Type B pancreatic cell (in vitro differentiated cells): ENCODE measurements around the gene DDC. TPM values are rescaled to one million over a fixed set of nuclear protein-coding genes. Genes with fewer than 3 reads are reported as not detected.
A peak's percentile ranks its signal among the peaks of the same experiment; 100 is the strongest.

Experiments used
- DNase-seq: peaks from one replicate; pipeline ENCODE4 v3.0.0; 2021; ENCODE audit warnings: mixed read lengths; ENCODE audit not compliant: unreplicated experiment; ENCODE audit errors: extremely low spot score
- H3K27ac Mint-ChIP-seq: 2 replicates; pipeline ENCODE4 v1.8.0; 2021; ENCODE audit warnings: mild to moderate bottlenecking, mixed read lengths
- H3K27me3 Mint-ChIP-seq: 2 replicates; pipeline ENCODE4 v1.8.0; 2021; ENCODE audit warnings: mixed read lengths
- H3K36me3 Mint-ChIP-seq: 2 replicates; pipeline ENCODE4 v1.8.0; 2021; ENCODE audit warnings: mixed read lengths
- H3K4me1 Mint-ChIP-seq: one replicate; pipeline ENCODE4 v1.8.0; 2021; ENCODE audit warnings: mixed read lengths; ENCODE audit not compliant: unreplicated experiment
- H3K4me3 Mint-ChIP-seq: 2 replicates; pipeline ENCODE4 v1.8.0; 2021; ENCODE audit warnings: mild to moderate bottlenecking, mixed read lengths
- H3K9me3 Mint-ChIP-seq: 2 replicates; pipeline ENCODE4 v1.8.0; 2021; ENCODE audit warnings: mixed read lengths
- CTCF ChIP-seq: fragments of 200-600 bp; sonication (generic); conservative IDR thresholded peaks from 2 replicates; pipeline ENCODE4 v1.5.0; 2021; ENCODE audit warnings: antibody characterized with exemption, mild to moderate bottlenecking
- total RNA-seq: library from RNA; stranded (reverse); gene quantifications from 2 replicates; pipeline ENCODE4 v1.2.1, GENCODE V29; 2021; ENCODE audit warnings: low replicate concordance

Gene DDC
- total RNA-seq, 1 donor from 2014 or later = 29.9 TPM

GRCh38 chr7:50591480-50592438, 26.6 kb upstream of the DDC start:
- TF ChIP-seq CTCF = no peak
- Mint-ChIP-seq H3K27me3 (no peaks in the 10 kb centered on the region), H3K36me3 (peaks cover 31% of the 10 kb centered on the region), H3K27ac (no peak overlapping the region), H3K9me3 (no peaks in the 10 kb centered on the region), H3K4me1 (no peaks in the 10 kb centered on the region), H3K4me3 (no peak overlapping the region)
- DNase-seq = peak; percentile 44

- H3K9me3 Mint-ChIP-seq = no peaks in the 10 kb centered on the region
- H3K27me3 Mint-ChIP-seq = no peaks in the 10 kb centered on the region
- H3K27ac Mint-ChIP-seq = no peak overlapping the region
- no peaks in the 10 kb centered on the region for H3K4me1 Mint-ChIP-seq
- DNase-seq = peak; percentile 25
- H3K36me3 Mint-ChIP-seq = peaks cover 31% of the 10 kb centered on the region
- TF ChIP-seq CTCF = no peak
- no peak overlapping the region for H3K4me3 Mint-ChIP-seq
Observed at GRCh38 chr7:50591098-50591479, 25.9 kb upstream of the DDC start.

GRCh38 chr7:50590535-50590934, 25.3 kb upstream of the DDC start:
- H3K27me3 Mint-ChIP-seq = no peaks in the 10 kb centered on the region
- peaks cover under 1% of the 10 kb centered on the region for H3K9me3 Mint-ChIP-seq
- peaks cover 31% of the 10 kb centered on the region for H3K36me3 Mint-ChIP-seq
- TF ChIP-seq CTCF = no peak
- H3K4me1 Mint-ChIP-seq = no peaks in the 10 kb centered on the region
- no peak overlapping the region for H3K27ac Mint-ChIP-seq
- no peak overlapping the region for H3K4me3 Mint-ChIP-seq
- peak; percentile 22 for DNase-seq

- peaks cover 26% of the 10 kb centered on the region for H3K36me3 Mint-ChIP-seq
- peaks cover 4% of the 10 kb centered on the region for H3K9me3 Mint-ChIP-seq
- H3K4me1 Mint-ChIP-seq = no peaks in the 10 kb centered on the region
- TF ChIP-seq CTCF = no peak
- no peaks in the 10 kb centered on the region for H3K27me3 Mint-ChIP-seq
- DNase-seq = peak; percentile 13
- no peak overlapping the region for H3K27ac Mint-ChIP-seq
- H3K4me3 Mint-ChIP-seq = no peak overlapping the region
Observed at GRCh38 chr7:50589364-50589763, 24.2 kb upstream of the DDC start.

- TF ChIP-seq CTCF = peak; percentile 53
- H3K4me3 Mint-ChIP-seq = no peak overlapping the region
- H3K27me3 Mint-ChIP-seq = no peaks in the 10 kb centered on the region
- DNase-seq = peak; percentile 15
- no peaks in the 10 kb centered on the region for H3K4me1 Mint-ChIP-seq
- H3K36me3 Mint-ChIP-seq = peaks cover 26% of the 10 kb centered on the region
- no peak overlapping the region for H3K27ac Mint-ChIP-seq
- H3K9me3 Mint-ChIP-seq = peaks cover 5% of the 10 kb centered on the region
Observed at GRCh38 chr7:50588937-50589336, 23.7 kb upstream of the DDC start.
